Breast epithelium (tissue), 3 donors: Measurements from ENCODE around the gene FAM83B.

Source experiments
- POLR2A ChIP-seq: fragments of 450-650 bp; IDR thresholded peaks from one replicate; pipeline ENCODE4 v1.6.1; 2016; ENCODE audit warnings: antibody characterized with exemption, mild to moderate bottlenecking, moderate library complexity
- POLR2AphosphoS5 ChIP-seq, 3 donors: sonication (generic); formaldehyde crosslinking; IDR thresholded peaks; one replicate each; pipeline ENCODE4 v1.6.1; 2017; ENCODE audit warnings: antibody characterized with exemption in 3 of 3
- TF ChIP-seq, protein P1 (sequence below), 3 donors: fragments of 450-650 bp; IDR thresholded peaks; one replicate each; pipeline ENCODE4 v1.5.1; 2016 to 2017; ENCODE audit warnings: antibody characterized with exemption in 3 of 3, mild to moderate bottlenecking in 3 of 3, moderate library complexity in 3 of 3

DNA sequence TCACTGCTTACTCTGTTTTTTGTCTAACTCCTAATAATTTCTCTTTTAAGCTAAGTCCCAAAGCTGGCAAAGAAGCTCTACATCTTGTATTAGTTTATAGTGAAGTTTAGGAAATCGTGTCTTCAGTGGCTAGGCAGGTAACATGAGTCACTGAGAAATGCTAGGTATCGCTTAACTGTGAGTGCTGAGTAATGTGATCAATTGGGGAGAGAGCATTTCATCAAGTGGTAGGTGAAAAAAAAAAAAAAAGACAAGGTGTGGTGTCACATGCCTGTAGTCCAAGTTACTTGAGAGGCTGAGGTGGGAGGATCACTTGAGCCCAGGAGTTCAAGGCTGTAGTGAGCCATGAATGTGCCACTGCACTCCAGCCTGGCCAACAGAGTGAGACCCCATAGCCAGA, 125.3 kb downstream of the FAM83B start:
- TF ChIP-seq, protein P1, sequence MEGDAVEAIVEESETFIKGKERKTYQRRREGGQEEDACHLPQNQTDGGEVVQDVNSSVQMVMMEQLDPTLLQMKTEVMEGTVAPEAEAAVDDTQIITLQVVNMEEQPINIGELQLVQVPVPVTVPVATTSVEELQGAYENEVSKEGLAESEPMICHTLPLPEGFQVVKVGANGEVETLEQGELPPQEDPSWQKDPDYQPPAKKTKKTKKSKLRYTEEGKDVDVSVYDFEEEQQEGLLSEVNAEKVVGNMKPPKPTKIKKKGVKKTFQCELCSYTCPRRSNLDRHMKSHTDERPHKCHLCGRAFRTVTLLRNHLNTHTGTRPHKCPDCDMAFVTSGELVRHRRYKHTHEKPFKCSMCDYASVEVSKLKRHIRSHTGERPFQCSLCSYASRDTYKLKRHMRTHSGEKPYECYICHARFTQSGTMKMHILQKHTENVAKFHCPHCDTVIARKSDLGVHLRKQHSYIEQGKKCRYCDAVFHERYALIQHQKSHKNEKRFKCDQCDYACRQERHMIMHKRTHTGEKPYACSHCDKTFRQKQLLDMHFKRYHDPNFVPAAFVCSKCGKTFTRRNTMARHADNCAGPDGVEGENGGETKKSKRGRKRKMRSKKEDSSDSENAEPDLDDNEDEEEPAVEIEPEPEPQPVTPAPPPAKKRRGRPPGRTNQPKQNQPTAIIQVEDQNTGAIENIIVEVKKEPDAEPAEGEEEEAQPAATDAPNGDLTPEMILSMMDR (IDR thresholded peaks at IDR 0.05), result no peak
- TF ChIP-seq POLR2A (no peak), POLR2AphosphoS5 (IDR thresholded peaks at IDR 0.05) (no peak)
